ENCODE results near the gene EPB41L4A.

- no peak for TF ChIP-seq ATF1 (CRISPR knock-in tag; IDR thresholded peaks at IDR 0.05)
- no peak for TF ChIP-seq AFF4 (CRISPR knock-in tag; IDR thresholded peaks at IDR 0.05; ENCODE audit: borderline replicate concordance)
- TF ChIP-seq CTCF (IDR thresholded peaks at IDR 0.05): no peak
- no peak for TF ChIP-seq USF2 (CRISPR knock-in tag; IDR thresholded peaks at IDR 0.05)
- TF ChIP-seq E2F1 (CRISPR knock-in tag; IDR thresholded peaks at IDR 0.05): no peak
- TF ChIP-seq FOXJ3 (CRISPR knock-in tag; IDR thresholded peaks at IDR 0.05; ENCODE audit: borderline replicate concordance): no peak
- TF ChIP-seq SMAD4 (CRISPR knock-in tag; IDR thresholded peaks at IDR 0.05): no peak
- TF ChIP-seq TEAD4 (CRISPR knock-in tag; IDR thresholded peaks at IDR 0.05): no peak
- TF ChIP-seq NR1H2 (CRISPR knock-in tag; IDR thresholded peaks at IDR 0.05): no peak
These were observed 106.5 kb downstream of the EPB41L4A start for GRCh38 chr5:112312295-112313275.
